ENCODE measurements around the gene RANBP3. TPM values are rescaled to one million over a fixed set of nuclear protein-coding genes. Genes with fewer than 3 reads are reported as not detected.

RANBP3 gene
- total RNA-seq, 3 donors from 2014 or later: 47.0 to 94.2 (median 60.5) TPM

DNA sequence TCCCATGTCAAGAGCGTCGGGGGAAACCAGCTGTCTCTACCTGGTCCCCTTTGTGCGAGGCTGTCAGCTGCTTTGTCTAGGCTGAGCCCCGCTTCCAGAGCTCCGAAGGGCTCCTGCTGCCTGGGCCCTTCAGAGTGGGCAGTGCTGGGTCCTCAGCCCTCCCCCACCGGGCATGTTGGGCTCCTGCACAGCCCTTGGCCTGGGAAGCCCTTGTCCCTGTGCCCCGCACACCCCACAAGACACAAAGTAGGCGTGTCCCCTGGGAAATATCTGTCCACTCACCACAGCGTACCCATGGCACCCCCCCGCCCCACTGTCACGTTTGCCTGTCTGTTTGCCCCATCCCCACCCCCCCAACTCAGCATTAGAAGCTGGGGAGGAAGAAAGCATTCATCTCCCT, 39.6 kb upstream of the RANBP3 start:
- no peaks in the 10 kb centered on the region for H3K36me3 ChIP-seq (ENCODE audit: low read depth)
- intact Hi-C loops (cut with DNase I, micrococcal nuclease): no loop called here
- ATAC-seq: no peak
- DNase-seq: peak in 1 of 3 donors; percentile 30
- no peaks in the 10 kb centered on the region for H3K4me1 ChIP-seq (ENCODE audit: low read depth)
- no peak for TF ChIP-seq CTCF (IDR thresholded peaks at IDR 0.05)
- H3K4me3 ChIP-seq: no peak overlapping the region
- H3K9me3 ChIP-seq: no peaks in the 10 kb centered on the region

- intact Hi-C loops (cut with DNase I, micrococcal nuclease): no loop called here
- H3K36me3 ChIP-seq (ENCODE audit: low read depth): no peaks in the 10 kb centered on the region
- no peak overlapping the region for H3K4me3 ChIP-seq
- DNase-seq (peak in 1 of 3 donors; percentile 13), ATAC-seq (no peak)
- no peak for TF ChIP-seq CTCF (IDR thresholded peaks at IDR 0.05)
- no peaks in the 10 kb centered on the region for H3K4me1 ChIP-seq (ENCODE audit: low read depth)
- H3K9me3 ChIP-seq: no peaks in the 10 kb centered on the region
Observed at GRCh38 chr19:6015841-6016545, 38.1 kb upstream of the RANBP3 start.

DNA sequence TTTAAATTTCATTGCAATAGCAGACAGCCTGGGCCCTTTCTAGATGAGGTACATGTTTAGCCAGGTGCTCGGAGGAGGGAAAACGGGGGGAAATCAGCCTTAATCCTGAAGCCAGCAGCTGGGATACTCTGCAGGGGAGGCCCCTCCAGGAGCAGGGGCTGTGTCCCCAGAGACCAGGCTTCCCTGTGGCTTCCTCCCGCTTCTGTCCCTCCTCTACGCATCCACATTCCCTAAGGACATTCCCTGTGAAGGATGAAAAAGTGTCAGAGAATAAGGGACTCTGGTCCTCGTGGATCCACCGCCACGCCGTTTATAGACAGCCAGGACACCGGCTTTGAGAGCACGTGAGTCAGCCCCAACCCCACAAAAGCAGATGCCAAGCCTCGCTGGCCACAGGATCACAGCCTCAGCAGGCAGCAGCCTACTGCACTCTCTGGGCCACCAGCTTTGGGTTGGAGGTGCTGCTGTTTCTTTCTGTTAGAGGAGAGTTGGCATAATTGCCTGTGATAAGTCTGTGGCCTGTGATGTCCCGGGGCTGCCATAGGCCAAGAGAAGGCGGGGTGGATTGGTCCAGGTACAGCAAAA, 36.7 kb upstream of the RANBP3 start:
- Histone ChIP-seq H3K9me3 (no peaks in the 10 kb centered on the region), H3K4me1 (ENCODE audit: low read depth) (no peaks in the 10 kb centered on the region), H3K4me3 (no peak overlapping the region), H3K36me3 (ENCODE audit: low read depth) (no peaks in the 10 kb centered on the region)
- peak in 1 of 3 donors; percentile 20 for DNase-seq
- intact Hi-C loops (cut with DNase I, micrococcal nuclease): no loop called here
- no peak for ATAC-seq
- TF ChIP-seq CTCF (IDR thresholded peaks at IDR 0.05): no peak

DNA sequence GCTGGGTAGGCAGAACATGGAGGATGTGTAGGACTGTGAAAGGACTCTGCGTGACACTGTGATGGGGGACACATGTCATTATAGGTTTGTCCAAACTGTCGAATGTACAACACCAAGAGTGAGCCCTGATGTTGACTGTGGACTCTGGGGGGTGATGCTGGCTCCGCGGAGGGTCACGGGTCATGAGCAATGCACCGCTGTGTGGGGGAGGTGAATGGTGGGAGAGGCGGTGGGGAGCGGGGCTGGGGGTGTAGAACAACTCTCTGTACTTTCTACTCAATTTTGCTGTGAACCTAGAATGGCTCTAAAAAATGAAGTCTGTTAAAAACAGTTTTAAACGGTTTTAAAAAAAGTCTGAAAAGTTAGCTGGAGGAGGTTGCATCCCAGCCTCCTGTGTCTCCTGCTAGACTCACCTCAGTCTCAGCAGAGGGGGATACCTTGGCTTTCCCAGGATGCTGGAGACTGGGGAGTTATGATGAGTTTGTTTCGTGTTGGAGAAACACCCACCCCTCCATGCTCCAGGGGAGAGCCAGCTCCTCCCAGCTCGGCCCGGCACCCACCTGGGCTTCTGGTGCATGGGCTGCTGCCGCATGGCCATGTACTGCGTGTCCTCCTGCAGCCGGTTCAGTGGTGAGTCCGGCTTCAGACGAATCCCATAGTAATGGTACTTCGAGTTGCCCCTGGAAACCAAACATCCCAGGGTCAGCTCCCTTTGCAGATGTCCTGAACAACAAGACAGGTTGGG, 34.7 kb upstream of the RANBP3 start:
- no peaks in the 10 kb centered on the region for H3K4me1 ChIP-seq (ENCODE audit: low read depth)
- intact Hi-C loops (cut with DNase I, micrococcal nuclease): no loop called here
- no peak for ATAC-seq
- TF ChIP-seq CTCF (IDR thresholded peaks at IDR 0.05): no peak
- H3K4me3 ChIP-seq: no peak overlapping the region
- no peaks in the 10 kb centered on the region for H3K36me3 ChIP-seq (ENCODE audit: low read depth)
- no peak for DNase-seq
- H3K9me3 ChIP-seq: no peaks in the 10 kb centered on the region

DNA sequence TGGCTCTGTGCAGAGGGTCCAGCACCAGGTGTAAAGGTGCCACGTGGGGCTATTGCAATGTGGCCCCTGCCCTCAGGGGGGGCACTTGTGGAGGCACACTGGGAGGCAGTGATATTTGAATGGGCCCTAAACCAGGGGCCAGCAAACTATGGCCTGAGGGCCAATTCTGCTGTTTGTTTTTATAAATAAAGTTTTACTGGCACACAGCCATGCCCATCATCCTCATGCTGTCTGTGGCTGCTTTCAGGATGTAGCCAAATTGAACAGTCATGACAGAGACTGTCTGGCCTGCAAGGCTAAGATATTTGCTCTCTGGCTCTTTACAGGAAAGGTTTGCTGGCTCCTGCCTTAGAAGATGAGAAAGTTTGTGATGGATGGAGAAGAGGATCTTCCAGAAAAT, 33.9 kb upstream of the RANBP3 start:
- ATAC-seq: no peak
- TF ChIP-seq CTCF (IDR thresholded peaks at IDR 0.05): no peak
- Histone ChIP-seq H3K36me3 (ENCODE audit: low read depth) (no peaks in the 10 kb centered on the region), H3K4me1 (ENCODE audit: low read depth) (no peaks in the 10 kb centered on the region), H3K4me3 (no peak overlapping the region), H3K9me3 (no peaks in the 10 kb centered on the region)
- DNase-seq: no peak
- intact Hi-C loops (cut with DNase I, micrococcal nuclease): no loop called here

Measured in mucosa of descending colon (tissue), 3 donors.